LNCaP clone FGC (cell line): ENCODE measurements around the gene PTPRD.
A peak's percentile ranks its signal among the peaks of the same experiment; 100 is the strongest.

Experiments used
- DNase-seq: peaks from one replicate; pipeline ENCODE4 v3.0.0-alpha.2; 2011; ENCODE audit warnings: low read depth
- H3K4me3 ChIP-seq: 2 replicates; pipeline ENCODE4 v1.5.1; 2011; ENCODE audit warnings: mild to moderate bottlenecking, low read depth, low read length, control low read depth
- TF ChIP-seq, protein P1 (sequence below): IDR thresholded peaks from 2 replicates; pipeline ENCODE4 v1.5.1; 2012; ENCODE audit warnings: mild to moderate bottlenecking; ENCODE audit not compliant: control insufficient read depth, insufficient read depth; ENCODE audit errors: extremely low read depth

Gene PTPRD

DNA sequence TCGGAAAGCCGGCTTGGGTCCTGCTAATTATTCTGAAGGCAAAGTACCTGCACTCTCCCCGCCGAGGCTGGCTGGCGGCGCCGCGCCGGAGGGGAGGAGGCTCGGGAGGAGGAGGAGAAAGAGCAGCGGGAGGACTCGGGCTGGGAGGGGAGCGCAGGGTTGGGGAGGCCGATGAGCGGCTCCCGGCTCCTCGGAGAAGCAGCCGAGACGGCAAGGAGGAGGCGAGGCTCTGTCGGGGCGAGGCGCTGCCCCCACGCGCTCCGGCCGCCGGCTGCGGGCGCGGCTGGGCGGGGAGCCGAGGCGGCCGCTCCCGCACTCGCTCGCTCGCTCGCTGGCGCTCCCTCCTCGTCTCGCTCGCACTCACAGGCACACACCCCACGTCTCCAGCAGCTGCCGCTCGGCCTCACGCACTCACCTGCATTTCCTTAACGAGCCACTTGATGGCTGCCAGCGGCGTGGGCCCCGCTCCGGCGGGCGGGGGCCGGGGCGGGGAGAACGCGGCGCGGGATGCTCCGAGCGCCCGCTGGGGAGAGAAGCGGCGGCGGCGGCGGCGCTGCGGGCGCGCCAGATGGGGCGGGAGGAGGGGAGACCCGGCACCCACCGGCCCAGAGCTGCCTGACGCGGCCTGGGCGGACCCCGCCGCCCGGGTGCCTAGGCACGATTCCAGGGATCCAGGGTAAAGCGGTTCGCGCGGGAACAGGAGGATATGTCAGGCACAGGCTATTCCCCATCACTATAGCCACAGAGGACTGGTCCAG, at the start of gene PTPRD:
Gene PTPRD, minus strand, starts transcription at position 362 of the 758 bp plus-strand sequence.
- TF ChIP-seq, protein P1, sequence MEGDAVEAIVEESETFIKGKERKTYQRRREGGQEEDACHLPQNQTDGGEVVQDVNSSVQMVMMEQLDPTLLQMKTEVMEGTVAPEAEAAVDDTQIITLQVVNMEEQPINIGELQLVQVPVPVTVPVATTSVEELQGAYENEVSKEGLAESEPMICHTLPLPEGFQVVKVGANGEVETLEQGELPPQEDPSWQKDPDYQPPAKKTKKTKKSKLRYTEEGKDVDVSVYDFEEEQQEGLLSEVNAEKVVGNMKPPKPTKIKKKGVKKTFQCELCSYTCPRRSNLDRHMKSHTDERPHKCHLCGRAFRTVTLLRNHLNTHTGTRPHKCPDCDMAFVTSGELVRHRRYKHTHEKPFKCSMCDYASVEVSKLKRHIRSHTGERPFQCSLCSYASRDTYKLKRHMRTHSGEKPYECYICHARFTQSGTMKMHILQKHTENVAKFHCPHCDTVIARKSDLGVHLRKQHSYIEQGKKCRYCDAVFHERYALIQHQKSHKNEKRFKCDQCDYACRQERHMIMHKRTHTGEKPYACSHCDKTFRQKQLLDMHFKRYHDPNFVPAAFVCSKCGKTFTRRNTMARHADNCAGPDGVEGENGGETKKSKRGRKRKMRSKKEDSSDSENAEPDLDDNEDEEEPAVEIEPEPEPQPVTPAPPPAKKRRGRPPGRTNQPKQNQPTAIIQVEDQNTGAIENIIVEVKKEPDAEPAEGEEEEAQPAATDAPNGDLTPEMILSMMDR: peak; percentile 55
- DNase-seq: peak; percentile 19
- H3K4me3 ChIP-seq: peak within 1 kb of the TSS; percentile 48

- H3K4me3 ChIP-seq: no peak overlapping the region
- no peak for DNase-seq
- TF ChIP-seq, protein P1: no peak
Observed at GRCh38 chr9:10661994-10662393, 49.2 kb upstream of the PTPRD start.

DNA sequence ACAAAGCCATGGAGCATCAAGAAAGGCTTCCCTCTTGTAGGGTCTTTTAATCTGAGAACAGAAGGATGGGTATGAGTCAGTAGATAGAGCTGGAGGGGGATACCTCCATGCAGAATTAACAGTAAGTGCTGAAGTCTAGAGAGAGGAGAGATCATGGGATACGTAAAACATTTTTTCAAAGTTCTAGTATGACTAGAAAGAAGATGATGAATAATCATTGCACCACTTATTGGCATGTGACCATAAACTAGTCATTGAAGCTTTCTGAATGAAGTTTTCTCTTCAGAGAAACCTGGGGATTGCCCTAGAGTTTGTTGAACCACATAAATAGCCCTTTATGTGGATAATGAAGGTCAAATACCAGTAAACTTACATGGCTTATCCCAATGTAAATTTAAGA, 48.6 kb upstream of the PTPRD start:
- TF ChIP-seq, protein P1: no peak
- no peak for DNase-seq
- no peak overlapping the region for H3K4me3 ChIP-seq

DNA sequence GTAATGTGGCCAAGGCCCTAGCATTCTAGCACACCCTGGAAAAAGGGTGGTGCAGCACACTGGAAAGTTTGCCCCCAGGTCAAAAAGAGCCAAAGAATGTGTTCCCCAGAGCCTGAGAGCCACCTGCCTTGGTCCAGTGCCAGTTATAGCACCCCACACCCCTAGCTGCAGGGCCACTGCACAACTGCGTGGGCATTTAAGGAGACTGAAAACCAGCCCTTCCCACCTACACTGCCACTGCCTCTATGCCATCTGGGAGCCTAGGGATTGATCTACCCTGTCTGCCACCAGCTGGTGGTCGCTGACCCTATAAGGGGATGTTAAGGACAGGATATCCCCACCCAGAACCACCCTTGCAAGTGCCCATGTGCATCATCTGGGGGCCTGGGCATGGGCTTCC, 38.2 kb upstream of the PTPRD start:
- no peak overlapping the region for H3K4me3 ChIP-seq
- TF ChIP-seq, protein P1: no peak
- no peak for DNase-seq

- no peak overlapping the region for H3K4me3 ChIP-seq
- DNase-seq: no peak
- TF ChIP-seq, protein P1: no peak
Observed at GRCh38 chr9:10649076-10649475, 36.3 kb upstream of the PTPRD start.

DNA sequence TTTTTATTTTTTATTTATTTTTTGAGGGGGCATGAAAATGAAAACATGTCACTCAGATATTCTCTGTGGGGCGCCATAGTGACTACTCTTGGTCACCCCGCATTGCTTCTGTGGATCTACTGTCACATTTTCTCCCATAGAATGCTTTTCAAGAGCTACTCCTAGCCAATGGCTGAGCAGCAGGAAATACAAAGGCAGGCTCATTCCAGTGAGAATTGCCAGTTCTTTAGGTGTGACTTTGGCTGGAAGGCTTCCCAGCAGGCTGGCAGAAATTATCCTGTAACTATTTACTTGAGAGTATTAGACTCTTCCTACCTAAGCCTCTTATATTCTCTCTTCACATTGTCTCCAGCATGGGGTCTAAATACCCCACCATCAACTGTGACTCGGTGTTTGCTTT, 21.0 kb upstream of the PTPRD start:
- no peak overlapping the region for H3K4me3 ChIP-seq
- TF ChIP-seq, protein P1: no peak
- DNase-seq: peak; percentile 2
